Lower lobe of right lung (tissue), 2 donors: ENCODE data around the gene MYH3. TPM values are rescaled to one million over a fixed set of nuclear protein-coding genes. Genes with fewer than 3 reads are reported as not detected.

Source experiments
- ATAC-seq, 2 donors: fragments of 200-7000 bp; cut with Tn5 transposase; one replicate each; pipeline ENCODE4 v1.9.1; 2020 to 2022; ENCODE audit warnings: mild to moderate bottlenecking in 2 of 2, moderate library complexity in 2 of 2
- DNase-seq: peaks from one replicate; pipeline ENCODE4 v3.0.0-alpha.2; 2020
- H3K27ac ChIP-seq: fragments of 200-600 bp; one replicate; pipeline ENCODE4 v1.8.0; 2022
- H3K27me3 ChIP-seq: fragments of 200-600 bp; one replicate; pipeline ENCODE4 v1.8.0; 2022; ENCODE audit warnings: low read depth
- H3K36me3 ChIP-seq: fragments of 200-600 bp; one replicate; pipeline ENCODE4 v1.8.0; 2022; ENCODE audit warnings: mild to moderate bottlenecking
- H3K4me1 ChIP-seq: fragments of 200-600 bp; one replicate; pipeline ENCODE4 v1.8.0; 2022
- H3K4me3 ChIP-seq: fragments of 200-600 bp; one replicate; pipeline ENCODE4 v1.8.0; 2022; ENCODE audit warnings: mild to moderate bottlenecking
- H3K9me3 ChIP-seq: fragments of 200-600 bp; one replicate; pipeline ENCODE4 v1.8.0; 2022
- intact Hi-C: fragments of 100-400 bp; cut with DNase I; formaldehyde crosslinking; loops from one replicate; pipeline ENCODE4 v1.11.0; 2022
- total RNA-seq: library from RNA; stranded (reverse); fragmentation: NEBNext Ultra II Directional; extraction: Animal tissue kit (Norgen Biotek cat#: 25700); gene quantifications from one replicate; pipeline ENCODE4 v1.2.1, GENCODE V29; 2021
- TF ChIP-seq, protein P1 (sequence below): fragments of 200-600 bp; IDR thresholded peaks from one replicate; pipeline ENCODE4 v1.8.0; 2022; ENCODE audit warnings: antibody characterized with exemption, mild to moderate bottlenecking
- donor health status: DM: no; HTN: yes; CAD: no; lungs with severe emphysema.

Gene MYH3
- total RNA-seq, 1 donor from 2014 or later: 1.2 TPM

DNA sequence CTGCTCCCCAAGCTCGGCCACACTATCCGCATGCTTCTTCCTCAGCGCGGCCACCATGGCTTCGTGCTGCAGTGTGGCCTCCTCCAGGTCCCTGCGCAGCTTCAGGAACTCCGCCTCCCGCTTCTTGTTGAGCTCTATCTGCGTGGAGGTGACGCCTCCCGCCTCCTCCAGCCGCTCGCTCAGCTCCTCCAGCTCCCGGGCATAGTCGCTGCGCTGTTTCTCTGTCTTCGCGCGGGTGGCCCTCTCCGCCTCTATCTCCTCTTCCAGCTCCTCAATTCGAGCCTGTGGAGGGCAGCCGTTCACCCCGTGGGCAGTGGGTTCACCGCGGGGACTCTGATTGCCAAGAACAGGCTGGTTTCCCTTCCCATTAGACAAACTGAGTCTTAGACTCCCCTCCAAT is 19.0 kb downstream of the MYH3 start:
- H3K4me1 ChIP-seq: no peaks in the 10 kb centered on the region
- H3K36me3 ChIP-seq: peaks cover 32% of the 10 kb centered on the region
- H3K27ac ChIP-seq: no peak overlapping the region
- H3K9me3 ChIP-seq: no peaks in the 10 kb centered on the region
- no peak overlapping the region for H3K4me3 ChIP-seq
- ATAC-seq (no peak), DNase-seq (no peak)
- TF ChIP-seq, protein P1, sequence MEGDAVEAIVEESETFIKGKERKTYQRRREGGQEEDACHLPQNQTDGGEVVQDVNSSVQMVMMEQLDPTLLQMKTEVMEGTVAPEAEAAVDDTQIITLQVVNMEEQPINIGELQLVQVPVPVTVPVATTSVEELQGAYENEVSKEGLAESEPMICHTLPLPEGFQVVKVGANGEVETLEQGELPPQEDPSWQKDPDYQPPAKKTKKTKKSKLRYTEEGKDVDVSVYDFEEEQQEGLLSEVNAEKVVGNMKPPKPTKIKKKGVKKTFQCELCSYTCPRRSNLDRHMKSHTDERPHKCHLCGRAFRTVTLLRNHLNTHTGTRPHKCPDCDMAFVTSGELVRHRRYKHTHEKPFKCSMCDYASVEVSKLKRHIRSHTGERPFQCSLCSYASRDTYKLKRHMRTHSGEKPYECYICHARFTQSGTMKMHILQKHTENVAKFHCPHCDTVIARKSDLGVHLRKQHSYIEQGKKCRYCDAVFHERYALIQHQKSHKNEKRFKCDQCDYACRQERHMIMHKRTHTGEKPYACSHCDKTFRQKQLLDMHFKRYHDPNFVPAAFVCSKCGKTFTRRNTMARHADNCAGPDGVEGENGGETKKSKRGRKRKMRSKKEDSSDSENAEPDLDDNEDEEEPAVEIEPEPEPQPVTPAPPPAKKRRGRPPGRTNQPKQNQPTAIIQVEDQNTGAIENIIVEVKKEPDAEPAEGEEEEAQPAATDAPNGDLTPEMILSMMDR: no peak
- intact Hi-C loops: no loop called here
- no peaks in the 10 kb centered on the region for H3K27me3 ChIP-seq

DNA sequence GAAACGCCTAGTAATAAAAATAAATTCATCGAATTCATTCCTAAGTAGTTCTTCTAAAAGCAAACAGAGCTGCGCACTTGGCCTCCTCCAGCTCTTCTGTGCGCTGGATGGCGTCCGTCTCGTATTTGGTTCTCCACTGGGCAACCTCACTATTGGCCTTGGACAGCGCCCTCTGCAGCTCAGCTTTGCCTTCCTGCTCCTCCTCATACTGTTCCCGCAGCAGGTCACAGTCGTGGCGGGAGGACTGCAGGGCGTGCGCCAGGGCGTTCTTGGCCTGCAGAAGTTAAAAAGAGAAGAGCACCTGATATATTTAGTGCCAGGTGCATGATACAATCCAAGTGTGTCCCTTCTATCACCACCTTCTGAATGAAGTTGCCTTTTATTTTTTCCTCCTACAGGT is 21.8 kb downstream of the MYH3 start:
- Histone ChIP-seq H3K27ac (no peak overlapping the region), H3K4me1 (no peaks in the 10 kb centered on the region), H3K36me3 (peaks cover 23% of the 10 kb centered on the region), H3K4me3 (no peak overlapping the region), H3K9me3 (no peaks in the 10 kb centered on the region), H3K27me3 (no peaks in the 10 kb centered on the region)
- ATAC-seq: no peak
- TF ChIP-seq, protein P1: no peak
- no peak for DNase-seq
- intact Hi-C loops: no loop called here

DNA sequence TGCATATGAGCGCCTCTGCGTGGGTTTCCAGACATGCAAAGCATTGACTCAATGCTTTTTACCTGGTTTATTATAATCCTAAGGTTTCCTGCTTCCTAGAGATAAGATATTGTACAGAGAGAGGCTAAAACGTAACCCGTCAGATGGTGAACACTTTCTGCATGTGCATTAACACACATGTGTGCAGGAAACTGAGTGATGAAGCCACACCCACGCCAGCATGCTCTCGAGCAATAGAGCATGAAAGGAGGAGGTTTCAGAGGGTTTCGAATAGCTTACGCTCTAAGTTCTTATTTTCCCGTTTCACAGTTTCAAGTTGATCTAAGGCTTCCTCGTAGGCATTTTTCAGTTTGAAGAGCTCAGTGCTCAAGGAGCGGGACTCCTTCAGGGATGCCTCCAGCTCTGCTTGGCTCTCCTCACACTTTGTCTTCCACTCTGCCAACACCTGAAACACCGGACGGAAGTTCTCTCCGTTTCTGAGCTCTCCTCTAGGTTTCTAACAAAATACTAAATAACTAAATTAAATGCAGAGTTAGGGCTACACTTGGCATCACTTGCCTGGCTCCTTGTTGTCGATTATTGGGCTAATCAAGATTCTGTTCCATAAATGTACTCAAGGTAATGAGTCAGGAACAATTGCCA is 23.2 kb downstream of the MYH3 start:
- Histone ChIP-seq H3K4me1 (no peaks in the 10 kb centered on the region), H3K36me3 (peaks cover 10% of the 10 kb centered on the region), H3K27me3 (no peaks in the 10 kb centered on the region), H3K9me3 (no peaks in the 10 kb centered on the region), H3K27ac (no peak overlapping the region), H3K4me3 (no peak overlapping the region)
- DNase-seq: no peak
- no peak for ATAC-seq
- intact Hi-C loops: no loop called here
- TF ChIP-seq, protein P1: no peak

DNA sequence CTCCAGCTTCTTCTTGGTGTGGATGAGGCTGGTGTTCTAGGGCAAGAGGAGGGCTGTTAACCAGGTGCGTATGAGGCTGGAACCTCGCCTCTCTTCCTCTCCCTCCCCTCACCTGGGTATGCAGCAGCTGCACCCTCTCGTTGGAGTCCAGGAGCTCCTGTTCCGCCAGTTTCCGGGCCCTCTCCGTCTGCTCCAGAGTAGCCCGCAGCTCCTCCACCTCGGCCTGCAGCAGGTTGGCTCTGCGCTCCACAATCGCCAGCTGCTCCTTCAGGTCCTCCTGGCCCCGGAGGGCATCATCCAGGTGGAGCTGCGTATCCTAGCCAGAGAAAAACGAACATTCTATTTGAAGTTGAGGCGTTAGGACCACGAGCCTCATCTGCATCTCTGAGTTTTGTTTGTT is 25.4 kb downstream of the MYH3 start:
- Histone ChIP-seq H3K4me3 (no peak overlapping the region), H3K27ac (no peak overlapping the region), H3K4me1 (no peaks in the 10 kb centered on the region), H3K9me3 (no peaks in the 10 kb centered on the region), H3K36me3 (peaks cover 3% of the 10 kb centered on the region), H3K27me3 (no peaks in the 10 kb centered on the region)
- no peak for DNase-seq
- ATAC-seq: no peak
- TF ChIP-seq, protein P1: no peak
- intact Hi-C loops: no loop called here

DNA sequence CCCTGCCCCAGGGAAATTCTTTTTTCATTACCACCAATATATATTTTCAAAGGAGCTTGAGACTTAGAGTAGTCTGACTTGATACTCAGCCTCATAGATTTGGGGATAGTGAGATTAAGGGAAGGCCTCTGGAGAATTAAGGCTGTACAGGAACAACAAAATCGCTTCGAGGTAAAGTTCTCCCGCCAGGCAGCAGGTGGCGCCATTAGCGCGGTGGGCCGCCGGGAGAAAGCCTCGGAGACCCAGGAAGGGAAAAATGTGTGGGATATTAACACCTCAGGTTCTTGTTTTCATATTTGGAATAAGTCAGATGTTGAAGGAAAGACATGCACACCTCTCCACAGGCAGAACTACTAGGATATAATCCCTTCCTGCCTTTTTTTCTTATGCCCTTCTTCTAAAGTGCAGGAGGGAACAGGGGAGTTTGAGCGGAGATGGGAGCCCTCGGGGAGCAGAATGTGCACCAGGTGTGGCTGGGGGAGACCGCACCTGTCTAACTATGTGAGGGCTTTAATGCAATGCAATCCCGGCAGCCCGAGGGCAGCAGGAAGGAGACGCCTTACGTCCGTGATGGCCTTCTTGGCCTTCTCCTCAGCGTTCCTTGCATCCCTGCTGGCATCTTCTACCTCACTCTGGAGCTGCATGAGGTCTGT is 25.9 kb downstream of the MYH3 start:
- DNase-seq: no peak
- H3K4me1 ChIP-seq: no peaks in the 10 kb centered on the region
- TF ChIP-seq, protein P1: peak; percentile 76
- no peak overlapping the region for H3K4me3 ChIP-seq
- no peaks in the 10 kb centered on the region for H3K9me3 ChIP-seq
- no peak overlapping the region for H3K27ac ChIP-seq
- intact Hi-C loops: no loop called here
- H3K36me3 ChIP-seq: peaks cover 3% of the 10 kb centered on the region
- ATAC-seq: peak; percentile 48 to 53
- H3K27me3 ChIP-seq: no peaks in the 10 kb centered on the region
